K562 treated with DMSO at 1 percent for 12 hours (cell line): ENCODE results near the gene TENT4B. TPM values are rescaled to one million over a fixed set of nuclear protein-coding genes. Genes with fewer than 3 reads are reported as not detected.

Experiments used
- total RNA-seq: library from RNA; unstranded; fragments of 300-600 nt; gene quantifications from 2 replicates; pipeline ENCODE4 v1.2.3, GENCODE V29; 2022; ENCODE audit not compliant: insufficient read depth

The TENT4B gene
- total RNA-seq = 2.0 and 5.8 TPM in 2 replicates

GRCh38 chr16:50152807-50153595, at the start of gene TENT4B:
TENT4B (plus strand) TSS chr16:50153306; CDS start chr16:50153622, 316 bp downstream.

GRCh38 chr16:50266337-50267091, 113.4 kb downstream of the TENT4B start, which contains the start of gene ADCY7:
ADCY7 (plus strand) TSS chr16:50266551; CDS start chr16:50288180, 21,629 bp downstream.

Other genes starting within 250 kb of the TENT4B start
- gene CNEP1R1, start 128.1 kb upstream of the TENT4B start, total RNA-seq = 3.5 and 15.7 TPM in 2 replicates
- 7.7 and 11.6 TPM in 2 replicates for gene HEATR3, start 87.3 kb upstream of the TENT4B start, total RNA-seq
- gene ADCY7, start 113.2 kb downstream of the TENT4B start, total RNA-seq = 12.9 and 58.4 TPM in 2 replicates
- 34.2 and 66.6 TPM in 2 replicates for gene BRD7, start 215.7 kb downstream of the TENT4B start, total RNA-seq